GM12873 (cell line): Measurements from ENCODE around the gene MXD4.

Experiments used
- CTCF ChIP-seq: IDR thresholded peaks from 2 replicates; pipeline ENCODE4 v1.5.1; 2012; ENCODE audit warnings: low read depth, mild to moderate bottlenecking, moderate library complexity, low read length, control low read depth; ENCODE audit not compliant: insufficient read depth; ENCODE audit errors: missing control alignments

The MXD4 gene

GRCh38 chr4:2222838-2223237, 39.1 kb downstream of the MXD4 start:
- no peak for TF ChIP-seq CTCF

GRCh38 chr4:2220016-2220630, 41.8 kb downstream of the MXD4 start:
- peak; percentile 96 for TF ChIP-seq CTCF

GRCh38 chr4:2219233-2219760, 42.6 kb downstream of the MXD4 start:
- TF ChIP-seq CTCF, result no peak

GRCh38 chr4:2218436-2218835, 43.5 kb downstream of the MXD4 start:
- TF ChIP-seq CTCF, result no peak

DNA sequence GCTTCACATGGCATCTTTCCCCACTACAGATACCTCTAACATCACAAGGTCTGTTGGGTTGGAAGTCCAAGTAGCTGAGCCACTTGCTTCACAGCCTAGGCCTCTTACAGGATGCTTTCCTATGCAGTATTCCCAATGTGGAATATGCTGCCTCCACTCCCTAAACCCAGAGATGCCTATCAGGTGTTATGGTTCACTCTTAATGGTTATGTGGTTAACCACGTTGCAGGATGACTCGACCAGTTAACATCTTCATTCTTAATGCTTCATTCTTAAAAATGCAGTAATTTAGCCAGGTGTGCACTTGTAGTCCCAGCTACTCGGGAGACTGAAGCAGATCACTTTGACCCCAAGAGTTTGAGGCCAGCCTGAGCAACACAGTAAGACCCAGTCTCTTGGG, 44.2 kb downstream of the MXD4 start:
- no peak for TF ChIP-seq CTCF

- no peak for TF ChIP-seq CTCF
These were observed 49.1 kb downstream of the MXD4 start for GRCh38 chr4:2212831-2213230.
